Measurements from ENCODE around the gene AMOTL2. TPM values are rescaled to one million over a fixed set of nuclear protein-coding genes. Genes with fewer than 3 reads are reported as not detected.

Gene AMOTL2
- total RNA-seq, 4 donors from 2014 or later = 17.9 to 29.9 (median 20.6) TPM

- H3K27me3 ChIP-seq = no peaks in the 10 kb centered on the region
- no peak for TF ChIP-seq CTCF (IDR thresholded peaks at IDR 0.05 in 4 of 5, conservative IDR thresholded peaks at IDR 0.05 in 1 of 5)
- peak in 1 of 2 donors; percentile 8 for TF ChIP-seq POLR2A (IDR thresholded peaks at IDR 0.05)
- H3K27ac ChIP-seq = peak overlapping the region; percentile 93 to 99 (median 97)
- no peaks in the 10 kb centered on the region for H3K9me3 ChIP-seq
- H3K4me3 ChIP-seq = peak overlapping the region; percentile 70 to 88 (median 77)
- intact Hi-C loops (cut with DNase I; ENCODE audit: low total_unique reads) = loop anchor here (1.0 to 2.0 kb wide), 3 partner anchors 9 to 113 kb away; partner anchors contain the start of gene CEP63
- DNase-seq (peak; percentile 60 to 78), ATAC-seq (peak; percentile 48 to 56)
- peaks cover 44 to 70% of the 10 kb centered on the region in 2 donors for H3K4me1 ChIP-seq
- peaks cover 0 to 9% of the 10 kb centered on the region in 2 donors for H3K36me3 ChIP-seq
- in situ Hi-C loops (cut with MboI; ENCODE audit: low sequenced_read_pairs in 4 of 4) = loop anchor here in 1 of 4 donors (10.0 kb wide), 1 partner anchor 101 kb away; no protein-coding TSS in a partner anchor
Observed at GRCh38 chr3:134373271-134374104, 759 bp downstream of the AMOTL2 start.

DNA sequence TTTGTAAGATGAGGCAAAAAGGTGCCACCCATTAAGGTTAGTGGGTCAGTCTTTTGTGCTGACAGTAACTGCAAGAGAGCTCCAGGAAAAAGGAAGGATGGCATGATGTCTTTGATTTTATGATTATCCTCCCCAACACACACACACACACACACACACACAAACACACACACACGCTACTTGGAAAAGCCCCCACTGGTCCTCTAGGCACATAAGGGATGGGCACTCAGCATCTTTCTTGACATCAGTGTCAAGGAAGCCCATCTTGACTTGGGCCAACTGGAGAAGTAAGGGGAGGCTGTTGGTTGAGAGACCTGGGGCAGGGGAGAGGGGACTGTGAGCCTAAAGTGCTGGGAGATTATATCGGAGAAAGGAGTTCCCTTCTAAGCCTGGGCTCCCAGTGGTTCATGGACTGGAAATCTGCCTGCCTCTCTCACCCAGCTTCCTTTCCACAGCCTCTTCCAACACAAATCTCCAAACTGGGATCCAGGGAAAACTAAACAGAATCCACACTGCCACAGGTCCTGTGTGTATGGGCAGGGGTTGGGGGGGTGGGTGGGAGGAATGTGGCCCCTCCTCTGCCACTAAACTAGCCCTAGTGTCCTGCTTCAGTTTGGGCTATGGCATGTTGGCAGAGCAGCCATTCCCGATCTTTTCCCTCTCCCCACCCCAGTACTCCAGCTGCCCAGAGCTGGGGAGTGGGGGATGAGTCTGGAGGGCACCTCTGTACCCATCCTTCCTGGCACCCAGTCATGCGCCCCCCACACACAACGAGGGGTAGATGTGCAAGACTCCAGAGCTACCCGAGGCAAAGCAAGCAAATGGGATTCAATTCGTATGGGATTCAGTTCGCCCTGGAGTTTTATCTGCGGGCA is 1.6 kb downstream of the AMOTL2 start:
- peaks cover 52 to 71% of the 10 kb centered on the region in 2 donors for H3K4me1 ChIP-seq
- no peaks in the 10 kb centered on the region for H3K27me3 ChIP-seq
- H3K27ac ChIP-seq = peak overlapping the region; percentile 93 to 99 (median 97)
- intact Hi-C loops (cut with DNase I; ENCODE audit: low total_unique reads) = loop anchor here (1.0 kb wide), 1 partner anchor 8 kb away; no protein-coding TSS in a partner anchor
- DNase-seq = peak in 1 of 2 donors; percentile 15
- H3K9me3 ChIP-seq = no peaks in the 10 kb centered on the region
- in situ Hi-C loops (cut with MboI; ENCODE audit: low sequenced_read_pairs in 4 of 4) = loop anchor here in 1 of 4 donors (10.0 kb wide), 1 partner anchor 102 kb away; no protein-coding TSS in a partner anchor
- TF ChIP-seq CTCF (IDR thresholded peaks at IDR 0.05 in 4 of 5, conservative IDR thresholded peaks at IDR 0.05 in 1 of 5) = no peak
- no peak for TF ChIP-seq POLR2A (IDR thresholded peaks at IDR 0.05)
- H3K4me3 ChIP-seq = peak overlapping the region; percentile 70 to 88 (median 77)
- ATAC-seq = no peak
- peaks cover 0 to 9% of the 10 kb centered on the region in 2 donors for H3K36me3 ChIP-seq

- peaks cover 60 to 76% of the 10 kb centered on the region in 2 donors for H3K4me1 ChIP-seq
- no peaks in the 10 kb centered on the region for H3K9me3 ChIP-seq
- in situ Hi-C loops (cut with MboI; ENCODE audit: low sequenced_read_pairs in 4 of 4) (loop anchor here in 1 of 4 donors (10.0 kb wide), 1 partner anchor 103 kb away; no protein-coding TSS in a partner anchor), intact Hi-C loops (cut with DNase I; ENCODE audit: low total_unique reads) (no loop called here)
- ATAC-seq (no peak), DNase-seq (peak in 1 of 2 donors; percentile 14)
- peak overlapping the region in 3 of 4 donors; percentile 97 to 99 (median 97) for H3K27ac ChIP-seq
- TF ChIP-seq CTCF (IDR thresholded peaks at IDR 0.05 in 4 of 5, conservative IDR thresholded peaks at IDR 0.05 in 1 of 5) = no peak
- no peak for TF ChIP-seq POLR2A (IDR thresholded peaks at IDR 0.05)
- H3K27me3 ChIP-seq = no peaks in the 10 kb centered on the region
- peak overlapping the region; percentile 11 to 88 (median 77) for H3K4me3 ChIP-seq
- peaks cover 0 to 9% of the 10 kb centered on the region in 2 donors for H3K36me3 ChIP-seq
Observed at GRCh38 chr3:134371542-134372324, 2.5 kb downstream of the AMOTL2 start.
